GM18520 (cell line): Measurements from ENCODE around the gene LYSMD3.
"Not testable (repeated sequence)": the region's sequence is repeated elsewhere in the genome, so short reads cannot be mapped to it uniquely, and the experiment has no call there.

ENCODE experiments used
- ATAC-seq: cut with Tn5 transposase; IDR thresholded peaks from one replicate; pipeline ENCODE4 v1.9.1; 2021; ENCODE audit not compliant: unreplicated experiment

LYSMD3 gene

GRCh38 chr5:90529194-90529938 is at the start of gene LYSMD3:
LYSMD3 (minus strand) TSS chr5:90529584; CDS start chr5:90525289, 4,295 bp downstream.
- peak; percentile 89 for ATAC-seq

- ATAC-seq: not testable (repeated sequence)
Measured at GRCh38 chr5:90576566-90576965, 47.2 kb upstream of the LYSMD3 start.

- no peak for ATAC-seq
Measured at GRCh38 chr5:90575712-90576111, 46.3 kb upstream of the LYSMD3 start.

- no peak for ATAC-seq
Measured at GRCh38 chr5:90571147-90571773, 41.9 kb upstream of the LYSMD3 start.

- ATAC-seq: no peak
Measured at GRCh38 chr5:90570034-90570433, 40.6 kb upstream of the LYSMD3 start.

GRCh38 chr5:90569084-90569483 is 39.7 kb upstream of the LYSMD3 start:
- no peak for ATAC-seq

GRCh38 chr5:90565491-90565890 is 36.1 kb upstream of the LYSMD3 start:
- ATAC-seq: no peak

GRCh38 chr5:90563108-90563507 is 33.7 kb upstream of the LYSMD3 start:
- ATAC-seq: no peak

GRCh38 chr5:90562341-90562740 is 33.0 kb upstream of the LYSMD3 start:
- ATAC-seq: no peak

GRCh38 chr5:90561766-90562165 is 32.4 kb upstream of the LYSMD3 start:
- no peak for ATAC-seq

- ATAC-seq: no peak
Measured at GRCh38 chr5:90560771-90561170, 31.4 kb upstream of the LYSMD3 start.

GRCh38 chr5:90558344-90559192 is 29.2 kb upstream of the LYSMD3 start, which contains the start of gene ADGRV1:
ADGRV1 (plus strand) TSS chr5:90558797; CDS start chr5:90558896, 99 bp downstream.
- no peak for ATAC-seq

- ATAC-seq: no peak
Measured at GRCh38 chr5:90557871-90558270, 28.5 kb upstream of the LYSMD3 start.

GRCh38 chr5:90557391-90557790 is 28.0 kb upstream of the LYSMD3 start:
- ATAC-seq: no peak

GRCh38 chr5:90555666-90556065 is 26.3 kb upstream of the LYSMD3 start:
- no peak for ATAC-seq

GRCh38 chr5:90554358-90555006 is 25.1 kb upstream of the LYSMD3 start:
- ATAC-seq: no peak

GRCh38 chr5:90553711-90554110 is 24.3 kb upstream of the LYSMD3 start:
- no peak for ATAC-seq

- no peak for ATAC-seq
Measured at GRCh38 chr5:90551376-90551775, 22.0 kb upstream of the LYSMD3 start.

- no peak for ATAC-seq
Measured at GRCh38 chr5:90550963-90551362, 21.6 kb upstream of the LYSMD3 start.

- ATAC-seq: no peak
Measured at GRCh38 chr5:90549729-90550275, 20.4 kb upstream of the LYSMD3 start.

- ATAC-seq: no peak
Measured at GRCh38 chr5:90549223-90549622, 19.8 kb upstream of the LYSMD3 start.
